Cardiac muscle cell (in vitro differentiated cells and primary cell): ENCODE results near the gene KRTAP5-9. TPM values are rescaled to one million over a fixed set of nuclear protein-coding genes. Genes with fewer than 3 reads are reported as not detected.
"Not testable (repeated sequence)": the region's sequence is repeated elsewhere in the genome, so short reads cannot be mapped to it uniquely, and the experiment has no call there.

Experiments used
- DNase-seq, 2 donors: peaks; one replicate each; pipeline versions ENCODE4 v3.0.0 to v3.0.0-alpha.2; 2010 to 2017; ENCODE audit warnings: low read depth in 1 of 2, low spot score in 1 of 2
- H3K27ac ChIP-seq: fragments of 200-600 bp; sonication (generic); 2 replicates; pipeline ENCODE4 v1.5.1; 2016
- H3K27me3 ChIP-seq: fragments of 200-600 bp; sonication (generic); 2 replicates; pipeline ENCODE4 v1.6.0; 2016; ENCODE audit warnings: control low read depth
- H3K36me3 ChIP-seq: fragments of 200-600 bp; sonication (generic); 2 replicates; pipeline ENCODE4 v1.5.1; 2016; ENCODE audit warnings: control low read depth
- H3K4me1 ChIP-seq: fragments of 200-600 bp; sonication (generic); 2 replicates; pipeline ENCODE4 v1.8.1; 2017; ENCODE audit warnings: low read depth, mild to moderate bottlenecking, mixed run types
- H3K4me3 ChIP-seq: fragments of 200-600 bp; sonication (generic); 2 replicates; pipeline ENCODE4 v1.5.1; 2016; ENCODE audit warnings: mild to moderate bottlenecking
- H3K9me3 ChIP-seq: fragments of 200-600 bp; sonication (generic); 2 replicates; pipeline ENCODE4 v1.5.1; 2017; ENCODE audit warnings: low read depth, mild to moderate bottlenecking, control low read depth
- CTCF ChIP-seq: IDR thresholded peaks from 2 replicates; pipeline ENCODE4 v1.5.1; 2012; ENCODE audit warnings: low read depth, mild to moderate bottlenecking, low read length
- polyA plus RNA-seq: library from polyadenylated mRNA; unstranded; fragments of >200 nt; fragmentation: Nextera tagmentation; extraction: Ambion mirVana; gene quantifications from 2 replicates; pipeline ENCODE4 v1.2.1, GENCODE V29; 2016
- total RNA-seq: library from RNA; depleted of rRNA; stranded (reverse); fragments of >200 nt; gene quantifications from 2 replicates; pipeline ENCODE4 v1.2.3, GENCODE V29; 2016

KRTAP5-9 gene
- total and polyA plus RNA-seq, 2 experiments from 2014 or later, result 0.39 TPM; not detected in 1

- no peak for TF ChIP-seq CTCF
- DNase-seq, result no peak
- Histone ChIP-seq H3K27me3 (no peaks in the 10 kb centered on the region), H3K4me3 (no peak overlapping the region), H3K4me1 (peaks cover 5% of the 10 kb centered on the region), H3K36me3 (no peaks in the 10 kb centered on the region), H3K27ac (no peak overlapping the region), H3K9me3 (no peaks in the 10 kb centered on the region)
Observed at GRCh38 chr11:71577469-71578004, 29.3 kb downstream of the KRTAP5-9 start.

- not testable (repeated sequence) for H3K4me3 ChIP-seq, H3K9me3 ChIP-seq, H3K27ac ChIP-seq, H3K4me1 ChIP-seq, H3K36me3 ChIP-seq, H3K27me3 ChIP-seq
- peak in 1 of 2 donors; percentile 23 for DNase-seq
Observed at GRCh38 chr11:71579513-71579912, 31.3 kb downstream of the KRTAP5-9 start.

- peak; percentile 60 to 88 for DNase-seq
- no peak overlapping the region for H3K4me3 ChIP-seq
- no peak overlapping the region for H3K27ac ChIP-seq
- H3K9me3 ChIP-seq, result no peaks in the 10 kb centered on the region
- no peaks in the 10 kb centered on the region for H3K4me1 ChIP-seq
- TF ChIP-seq CTCF, result peak; percentile 93
- no peaks in the 10 kb centered on the region for H3K36me3 ChIP-seq
- H3K27me3 ChIP-seq, result no peaks in the 10 kb centered on the region
Observed at GRCh38 chr11:71580057-71581003, 32.1 kb downstream of the KRTAP5-9 start.

GRCh38 chr11:71581826-71582225 lies 33.6 kb downstream of the KRTAP5-9 start:
- peaks cover 6% of the 10 kb centered on the region for H3K4me1 ChIP-seq
- H3K27me3 ChIP-seq, result no peaks in the 10 kb centered on the region
- no peak overlapping the region for H3K4me3 ChIP-seq
- H3K27ac ChIP-seq, result no peak overlapping the region
- no peaks in the 10 kb centered on the region for H3K9me3 ChIP-seq
- no peaks in the 10 kb centered on the region for H3K36me3 ChIP-seq
- TF ChIP-seq CTCF, result no peak
- DNase-seq, result no peak

- Histone ChIP-seq H3K9me3 (no peaks in the 10 kb centered on the region), H3K27ac (no peak within 1 kb of the TSS), H3K4me3 (no peak within 1 kb of the TSS), H3K36me3 (no peaks in the 10 kb centered on the region), H3K4me1 (peaks cover 6% of the 10 kb centered on the region), H3K27me3 (no peaks in the 10 kb centered on the region)
- no peak for DNase-seq
- no peak for TF ChIP-seq CTCF
Observed at GRCh38 chr11:71582309-71582895, 34.2 kb downstream of the KRTAP5-9 start, which contains the start of gene KRTAP5-11. Gene KRTAP5-11 (minus strand): TSS chr11:71582875. CDS start chr11:71582837, 38 bp downstream.

GRCh38 chr11:71582969-71583368 lies 34.7 kb downstream of the KRTAP5-9 start:
- H3K9me3 ChIP-seq, H3K4me3 ChIP-seq, H3K36me3 ChIP-seq, DNase-seq, H3K4me1 ChIP-seq, H3K27ac ChIP-seq, H3K27me3 ChIP-seq: not testable (repeated sequence)

GRCh38 chr11:71585673-71586072 lies 37.5 kb downstream of the KRTAP5-9 start:
- not testable (repeated sequence) for H3K4me3 ChIP-seq, DNase-seq, H3K27ac ChIP-seq, H3K36me3 ChIP-seq, H3K27me3 ChIP-seq, H3K4me1 ChIP-seq, H3K9me3 ChIP-seq

- DNase-seq, H3K4me1 ChIP-seq, H3K27ac ChIP-seq, H3K27me3 ChIP-seq, H3K4me3 ChIP-seq, H3K36me3 ChIP-seq, H3K9me3 ChIP-seq: not testable (repeated sequence)
Observed at GRCh38 chr11:71588314-71588713, 40.1 kb downstream of the KRTAP5-9 start.

GRCh38 chr11:71588822-71589545 lies 40.8 kb downstream of the KRTAP5-9 start:
- not testable (repeated sequence) for H3K4me3 ChIP-seq, DNase-seq, H3K36me3 ChIP-seq, H3K27me3 ChIP-seq, H3K27ac ChIP-seq, H3K9me3 ChIP-seq, H3K4me1 ChIP-seq
